CD4-positive, alpha-beta memory T cell (primary cell): Measurements from ENCODE around the gene KCNQ1. TPM values are rescaled to one million over a fixed set of nuclear protein-coding genes. Genes with fewer than 3 reads are reported as not detected.
A peak's percentile ranks its signal among the peaks of the same experiment; 100 is the strongest.

ENCODE experiments used
- CTCF ChIA-PET: fragments of 350-600 bp; sonication (Branson Sonifier 250); formaldehyde crosslinking; loops from one replicate; lab custom pipeline; 2021; ENCODE audit warnings: inconsistent platforms; ENCODE audit not compliant: partially characterized antibody; lab: Charles Lee
- POLR2A ChIA-PET: fragments of 350-600 bp; sonication (Branson Sonifier 250); formaldehyde crosslinking; loops from one replicate; lab custom pipeline; 2021; ENCODE audit not compliant: partially characterized antibody; lab: Charles Lee
- DNase-seq, 5 donors: peaks; one replicate each; pipeline versions ENCODE4 v3.0.0 to v3.0.0-alpha.2; 2020 to 2022; ENCODE audit warnings: mixed read lengths in 1 of 5
- H3K27ac ChIP-seq: one replicate; pipeline ENCODE4 v1.7.0; 2013; ENCODE audit warnings: low read depth, low read length
- H3K27me3 ChIP-seq: 2 replicates; pipeline ENCODE4 v1.7.0; 2013; ENCODE audit warnings: mild to moderate bottlenecking, low read length, moderate library complexity; ENCODE audit not compliant: insufficient read depth
- H3K36me3 ChIP-seq: 2 replicates; pipeline ENCODE4 v1.7.0; 2013; ENCODE audit warnings: mild to moderate bottlenecking, low read length, moderate library complexity; ENCODE audit not compliant: insufficient read depth
- H3K4me1 ChIP-seq: 2 replicates; pipeline ENCODE4 v1.7.0; 2013; ENCODE audit warnings: mild to moderate bottlenecking, low read length, moderate library complexity; ENCODE audit not compliant: insufficient read depth
- H3K4me3 ChIP-seq, 2 donors: one replicate each; pipeline ENCODE4 v1.7.0; 2013; ENCODE audit warnings: low read length in 2 of 2, mild to moderate bottlenecking in 1 of 2
- H3K9me3 ChIP-seq, 2 donors: one replicate each; pipeline ENCODE4 v1.7.0; 2013; ENCODE audit warnings: low read length in 2 of 2, control low read depth in 1 of 2; ENCODE audit not compliant: control insufficient read depth in 1 of 2
- H3K27ac Mint-ChIP-seq, 7 donors: one replicate each; pipeline ENCODE4 v1.8.0; 2020 to 2021; ENCODE audit warnings: mixed read lengths in 7 of 7, mild to moderate bottlenecking in 6 of 7, inconsistent platforms in 3 of 7, moderate library complexity in 3 of 7
- H3K27me3 Mint-ChIP-seq, 2 donors: one replicate each; pipeline ENCODE4 v1.8.0; 2020 to 2021; ENCODE audit warnings: mixed read lengths in 2 of 2
- H3K36me3 Mint-ChIP-seq, 2 donors: one replicate each; pipeline ENCODE4 v1.8.0; 2020 to 2021; ENCODE audit warnings: mixed read lengths in 2 of 2, inconsistent platforms in 1 of 2, mild to moderate bottlenecking in 1 of 2
- H3K4me1 Mint-ChIP-seq, 4 donors: one replicate each; pipeline ENCODE4 v1.8.0; 2020 to 2021; ENCODE audit warnings: mixed read lengths in 4 of 4, mild to moderate bottlenecking in 1 of 4
- H3K4me3 Mint-ChIP-seq, 8 donors: one replicate each; pipeline ENCODE4 v1.8.0; 2020 to 2021; ENCODE audit warnings: mixed read lengths in 8 of 8, mild to moderate bottlenecking in 7 of 8, moderate library complexity in 6 of 8, inconsistent platforms in 3 of 8
- H3K9me3 Mint-ChIP-seq, 8 donors: one replicate each; pipeline ENCODE4 v1.8.0; 2020 to 2021; ENCODE audit warnings: mixed read lengths in 8 of 8, mild to moderate bottlenecking in 5 of 8, inconsistent platforms in 3 of 8, moderate library complexity in 1 of 8
- intact Hi-C: fragments of 100-400 bp; cut with micrococcal nuclease; formaldehyde crosslinking; loops from one replicate; pipeline ENCODE4 v1.15.1; 2023
- polyA plus RNA-seq, 2 donors: library from polyadenylated mRNA; unstranded; fragments of 300-500 nt; fragmentation: Illumina TruSeq; gene quantifications; one replicate each; pipeline ENCODE4 v1.2.3, GENCODE V29; 2021
- total RNA-seq, 2 experiments: library from RNA; stranded (reverse); gene quantifications; one replicate each; pipeline ENCODE4 v1.2.3, GENCODE V29; 2021

KCNQ1 gene
- total and polyA plus RNA-seq, 4 experiments from 2014 or later = 5.4 to 21.7 (median 21.5) TPM

- no peaks in the 10 kb centered on the region for H3K27me3 ChIP-seq
- H3K4me3 ChIP-seq = no peak overlapping the region
- H3K36me3 ChIP-seq = no peaks in the 10 kb centered on the region
- peaks cover 4% of the 10 kb centered on the region for H3K4me1 ChIP-seq
- ChIA-PET CTCF (no interaction called here), POLR2A (no interaction called here)
- Mint-ChIP-seq H3K27ac (no peak overlapping the region), H3K36me3 (peaks cover 3 to 15% of the 10 kb centered on the region in 2 donors), H3K4me3 (no peak overlapping the region), H3K27me3 (no peaks in the 10 kb centered on the region), H3K4me1 (peaks cover 2 to 10% (median 2%) of the 10 kb centered on the region in 4 donors), H3K9me3 (peaks cover 0 to 5% (median 0%) of the 10 kb centered on the region in 8 donors)
- no peaks in the 10 kb centered on the region for H3K9me3 ChIP-seq
- no peak overlapping the region for H3K27ac ChIP-seq
- no peak for DNase-seq
- intact Hi-C loops = loop anchor here (5.0 kb wide), 1 partner anchor 184 kb away; the partner anchor contains the start of gene CDKN1C
Observed at GRCh38 chr11:2703363-2704141, 258.7 kb downstream of the KCNQ1 start.

- H3K27ac ChIP-seq = no peak overlapping the region
- no peaks in the 10 kb centered on the region for H3K4me1 ChIP-seq
- Mint-ChIP-seq H3K4me1 (peaks cover 0 to 3% (median 0%) of the 10 kb centered on the region in 4 donors), H3K4me3 (no peak overlapping the region), H3K9me3 (peaks cover 0 to 5% (median under 1%) of the 10 kb centered on the region in 8 donors), H3K27ac (peak overlapping the region in 1 of 7 donors; percentile 64), H3K27me3 (no peaks in the 10 kb centered on the region), H3K36me3 (peaks cover 3 to 15% of the 10 kb centered on the region in 2 donors)
- no peaks in the 10 kb centered on the region for H3K9me3 ChIP-seq
- DNase-seq = no peak
- intact Hi-C loops = loop anchor here (5.0 kb wide), 1 partner anchor 183 kb away; the partner anchor contains the start of gene CDKN1C
- POLR2A ChIA-PET = no interaction called here
- no peak overlapping the region for H3K4me3 ChIP-seq
- CTCF ChIA-PET = no interaction called here
- no peaks in the 10 kb centered on the region for H3K27me3 ChIP-seq
- no peaks in the 10 kb centered on the region for H3K36me3 ChIP-seq
Observed at GRCh38 chr11:2704356-2704755, 259.5 kb downstream of the KCNQ1 start.

GRCh38 chr11:2704896-2705606, 260.2 kb downstream of the KCNQ1 start:
- ChIA-PET POLR2A (no interaction called here), CTCF (no interaction called here)
- Histone ChIP-seq H3K27me3 (no peaks in the 10 kb centered on the region), H3K4me3 (no peak overlapping the region), H3K36me3 (no peaks in the 10 kb centered on the region), H3K9me3 (no peaks in the 10 kb centered on the region), H3K4me1 (no peaks in the 10 kb centered on the region), H3K27ac (no peak overlapping the region)
- Mint-ChIP-seq H3K27ac (no peak overlapping the region), H3K36me3 (peaks cover 3 to 22% of the 10 kb centered on the region in 2 donors), H3K4me3 (no peak overlapping the region), H3K27me3 (no peaks in the 10 kb centered on the region), H3K9me3 (peaks cover 0 to 8% (median 2%) of the 10 kb centered on the region in 8 donors), H3K4me1 (peaks cover 0 to 3% (median 0%) of the 10 kb centered on the region in 4 donors)
- intact Hi-C loops = loop anchor here (5.0 kb wide), 1 partner anchor 182 kb away; the partner anchor contains the start of gene CDKN1C
- no peak for DNase-seq

GRCh38 chr11:2706321-2706720, 261.5 kb downstream of the KCNQ1 start:
- DNase-seq = no peak
- Mint-ChIP-seq H3K9me3 (peaks cover 0 to 14% (median 4%) of the 10 kb centered on the region in 8 donors), H3K27ac (no peak overlapping the region), H3K27me3 (no peaks in the 10 kb centered on the region), H3K4me3 (no peak overlapping the region), H3K4me1 (no peaks in the 10 kb centered on the region), H3K36me3 (peaks cover 3 to 33% of the 10 kb centered on the region in 2 donors)
- CTCF ChIA-PET = interaction anchor here (0.5 kb wide), 1 partner anchor 400 kb away, joined by 3 read pairs; no protein-coding TSS in a partner anchor
- POLR2A ChIA-PET = no interaction called here
- Histone ChIP-seq H3K9me3 (no peaks in the 10 kb centered on the region), H3K4me1 (no peaks in the 10 kb centered on the region), H3K27ac (no peak overlapping the region), H3K27me3 (no peaks in the 10 kb centered on the region), H3K4me3 (no peak overlapping the region), H3K36me3 (no peaks in the 10 kb centered on the region)
- intact Hi-C loops = no loop called here

GRCh38 chr11:2707736-2708135, 262.9 kb downstream of the KCNQ1 start:
- DNase-seq = no peak
- intact Hi-C loops = no loop called here
- Mint-ChIP-seq H3K9me3 (peaks cover 0 to 14% (median 3%) of the 10 kb centered on the region in 8 donors), H3K4me1 (no peaks in the 10 kb centered on the region), H3K27me3 (no peaks in the 10 kb centered on the region), H3K27ac (no peak overlapping the region), H3K4me3 (no peak overlapping the region), H3K36me3 (peaks cover 3 to 35% of the 10 kb centered on the region in 2 donors)
- no peaks in the 10 kb centered on the region for H3K9me3 ChIP-seq
- POLR2A ChIA-PET = no interaction called here
- H3K4me1 ChIP-seq = no peaks in the 10 kb centered on the region
- no peaks in the 10 kb centered on the region for H3K27me3 ChIP-seq
- H3K36me3 ChIP-seq = no peaks in the 10 kb centered on the region
- no peak overlapping the region for H3K4me3 ChIP-seq
- H3K27ac ChIP-seq = no peak overlapping the region
- CTCF ChIA-PET = no interaction called here

GRCh38 chr11:2708151-2708581, 263.4 kb downstream of the KCNQ1 start:
- no peaks in the 10 kb centered on the region for H3K4me1 Mint-ChIP-seq
- no peak for DNase-seq
- H3K4me3 Mint-ChIP-seq = no peak overlapping the region
- ChIA-PET CTCF (no interaction called here), POLR2A (no interaction called here)
- no peak overlapping the region for H3K4me3 ChIP-seq
- H3K27ac ChIP-seq = no peak overlapping the region
- peaks cover 0 to 14% (median 3%) of the 10 kb centered on the region in 8 donors for H3K9me3 Mint-ChIP-seq
- no peaks in the 10 kb centered on the region for H3K36me3 ChIP-seq
- H3K4me1 ChIP-seq = no peaks in the 10 kb centered on the region
- no peak overlapping the region for H3K27ac Mint-ChIP-seq
- peaks cover 3 to 35% of the 10 kb centered on the region in 2 donors for H3K36me3 Mint-ChIP-seq
- H3K27me3 Mint-ChIP-seq = no peaks in the 10 kb centered on the region
- H3K9me3 ChIP-seq = no peaks in the 10 kb centered on the region
- intact Hi-C loops = no loop called here
- no peaks in the 10 kb centered on the region for H3K27me3 ChIP-seq

- ChIA-PET CTCF (no interaction called here), POLR2A (no interaction called here)
- intact Hi-C loops = no loop called here
- Histone ChIP-seq H3K9me3 (no peaks in the 10 kb centered on the region), H3K27ac (no peak overlapping the region), H3K4me1 (no peaks in the 10 kb centered on the region), H3K4me3 (no peak overlapping the region), H3K36me3 (no peaks in the 10 kb centered on the region), H3K27me3 (no peaks in the 10 kb centered on the region)
- no peak for DNase-seq
- Mint-ChIP-seq H3K4me3 (no peak overlapping the region), H3K4me1 (no peaks in the 10 kb centered on the region), H3K36me3 (peaks cover 3 to 35% of the 10 kb centered on the region in 2 donors), H3K27me3 (no peaks in the 10 kb centered on the region), H3K27ac (peak overlapping the region in 1 of 7 donors; percentile 22), H3K9me3 (peaks cover 0 to 14% (median 3%) of the 10 kb centered on the region in 8 donors)
Observed at GRCh38 chr11:2708757-2709281, 264.0 kb downstream of the KCNQ1 start.
